HG03520 (cell line): ENCODE measurements around the gene DAB1.
"Not testable (repeated sequence)": the region's sequence is repeated elsewhere in the genome, so short reads cannot be mapped to it uniquely, and the experiment has no call there.

ENCODE experiments used
- ATAC-seq: cut with Tn5 transposase; IDR thresholded peaks from one replicate; pipeline ENCODE4 v1.9.1; 2021; ENCODE audit warnings: mild to moderate bottlenecking, moderate library complexity; ENCODE audit not compliant: unreplicated experiment

The DAB1 gene

GRCh38 chr1:57229998-57230397 lies 193.9 kb downstream of the DAB1 start:
- no peak for ATAC-seq

- ATAC-seq, result no peak
These were observed 194.8 kb downstream of the DAB1 start for GRCh38 chr1:57229076-57229475.

DNA sequence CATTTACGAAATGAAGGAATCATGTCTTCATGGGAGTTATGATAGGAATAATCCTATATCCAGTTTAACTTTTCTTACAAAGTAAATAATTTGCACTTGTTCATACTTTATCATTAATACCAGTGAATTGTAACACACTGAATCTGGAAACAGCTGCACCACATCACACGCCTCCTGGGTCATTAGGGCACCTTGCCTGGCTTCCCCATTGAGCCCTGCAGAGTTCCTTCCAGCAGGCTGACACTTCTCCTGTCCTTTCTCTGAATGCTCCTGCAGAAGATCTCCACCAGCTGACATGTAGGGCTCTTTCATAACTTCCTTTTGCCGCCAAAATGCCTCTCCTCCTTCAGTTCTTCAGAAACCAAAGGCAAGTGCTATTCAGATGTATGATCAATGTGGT lies 201.1 kb downstream of the DAB1 start:
- ATAC-seq, result no peak

- ATAC-seq, result no peak
These were observed 201.6 kb downstream of the DAB1 start for GRCh38 chr1:57222307-57222706.

GRCh38 chr1:57220905-57221304 lies 203.0 kb downstream of the DAB1 start:
- ATAC-seq, result not testable (repeated sequence)

GRCh38 chr1:57218487-57219079 lies 205.3 kb downstream of the DAB1 start:
- no peak for ATAC-seq

GRCh38 chr1:57217905-57218304 lies 206.0 kb downstream of the DAB1 start:
- no peak for ATAC-seq

GRCh38 chr1:57214951-57215575 lies 208.8 kb downstream of the DAB1 start:
- no peak for ATAC-seq

GRCh38 chr1:57210881-57211280 lies 213.0 kb downstream of the DAB1 start:
- ATAC-seq, result no peak

DNA sequence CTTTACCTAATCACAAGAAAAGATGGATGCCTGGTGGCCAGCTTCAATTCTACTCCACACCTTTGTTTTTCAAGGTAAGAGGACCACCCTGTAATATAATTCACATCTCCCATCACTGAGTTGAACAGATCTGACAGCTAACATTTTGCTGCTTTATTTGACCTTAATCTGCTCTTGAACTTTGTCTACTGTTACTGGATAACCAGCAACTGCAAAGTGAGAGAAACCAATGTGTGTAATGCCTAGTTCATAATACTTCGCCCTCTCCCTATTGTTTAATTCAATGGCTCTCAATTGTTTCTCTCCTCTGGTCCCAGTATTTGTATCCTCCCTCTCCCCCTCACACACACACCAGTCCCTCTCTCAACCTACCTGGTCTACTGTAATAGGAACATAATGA lies 214.4 kb downstream of the DAB1 start:
- no peak for ATAC-seq

DNA sequence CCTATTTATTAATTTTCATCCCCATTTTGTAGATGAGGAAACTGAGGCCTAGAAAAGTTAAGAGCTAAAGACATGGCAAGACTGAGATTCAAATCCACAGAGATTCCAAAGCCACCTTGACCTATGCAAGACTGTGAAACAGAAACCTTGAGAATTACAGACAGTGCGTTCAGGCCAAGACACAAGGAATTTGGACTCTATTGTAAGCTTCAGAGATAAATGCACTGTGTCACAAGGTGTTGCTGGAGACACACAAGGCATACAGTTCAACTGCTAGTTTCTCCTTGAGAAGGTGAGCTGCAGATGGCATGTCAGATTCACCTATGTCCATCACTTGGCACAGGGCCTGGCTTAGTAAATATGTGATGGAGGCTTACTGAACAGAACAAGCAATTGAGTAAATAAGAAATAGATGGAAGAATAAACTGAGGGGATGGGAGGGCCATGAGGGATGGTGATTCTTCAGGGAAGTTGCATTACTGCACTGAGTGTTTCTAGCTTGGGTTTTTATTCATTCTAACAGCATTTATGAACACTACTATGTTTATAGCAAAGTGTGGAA lies 215.0 kb downstream of the DAB1 start:
- no peak for ATAC-seq

DNA sequence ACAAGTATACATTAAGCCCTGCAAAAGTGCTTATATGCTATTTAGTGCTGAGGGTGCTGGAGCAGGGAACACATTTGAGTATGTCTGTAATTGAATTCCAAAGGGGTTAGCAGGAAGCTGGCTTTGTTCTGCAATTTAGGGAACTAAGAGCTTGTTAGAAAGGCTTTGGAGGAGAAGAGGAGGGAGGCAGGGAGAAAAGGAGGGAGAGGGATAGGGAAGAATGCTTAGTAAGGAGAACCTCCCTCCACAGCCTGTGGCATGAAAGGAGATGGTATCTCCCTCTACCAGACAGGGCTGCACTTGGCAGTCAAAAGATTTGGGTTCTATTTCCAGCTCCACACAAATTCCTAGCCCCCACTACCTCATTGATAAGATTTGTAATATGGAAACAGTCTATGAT lies 217.8 kb downstream of the DAB1 start:
- no peak for ATAC-seq

DNA sequence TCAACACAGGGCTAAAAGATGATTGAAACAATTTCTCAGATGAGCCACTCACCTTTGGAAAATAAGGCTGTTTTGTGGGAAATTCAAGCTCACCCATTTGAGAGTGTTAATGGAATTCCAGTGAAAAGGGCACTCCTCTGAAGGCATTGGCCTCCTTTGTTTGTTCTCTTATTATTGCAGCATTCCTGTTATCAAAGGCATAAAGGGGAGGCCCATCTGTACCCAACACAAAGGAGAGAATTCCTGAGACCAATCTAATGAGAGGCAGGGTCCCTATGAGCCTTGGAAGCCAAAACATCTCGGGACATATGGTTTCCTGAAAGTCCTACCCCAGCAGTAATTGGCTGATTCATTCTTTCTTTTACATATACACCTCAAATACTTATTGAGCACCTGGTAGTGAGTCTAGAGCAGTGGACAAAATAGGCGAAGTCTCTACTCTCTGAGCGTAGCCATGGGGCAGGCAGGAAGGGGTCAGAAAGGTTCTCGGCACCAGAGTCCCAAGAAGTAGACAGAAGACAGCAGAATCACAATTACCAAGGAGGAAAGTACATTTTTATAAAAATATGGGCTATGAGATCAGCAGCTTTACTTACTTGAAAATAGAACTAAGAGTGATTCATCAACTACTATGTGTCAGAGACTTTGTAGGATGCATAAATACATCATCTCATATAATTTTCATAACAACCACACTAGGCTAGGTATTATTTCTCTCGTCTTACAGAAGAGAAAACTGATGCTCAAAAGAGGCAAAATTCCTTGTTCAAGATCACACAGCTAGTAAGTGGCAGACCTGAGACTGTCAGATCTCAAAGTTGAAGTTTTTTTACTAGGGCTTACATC lies 218.7 kb downstream of the DAB1 start:
- no peak for ATAC-seq

- no peak for ATAC-seq
These were observed 219.8 kb downstream of the DAB1 start for GRCh38 chr1:57204091-57204490.

- ATAC-seq, result no peak
These were observed 221.6 kb downstream of the DAB1 start for GRCh38 chr1:57202241-57202640.

- no peak for ATAC-seq
These were observed 224.9 kb downstream of the DAB1 start for GRCh38 chr1:57198912-57199311.

DNA sequence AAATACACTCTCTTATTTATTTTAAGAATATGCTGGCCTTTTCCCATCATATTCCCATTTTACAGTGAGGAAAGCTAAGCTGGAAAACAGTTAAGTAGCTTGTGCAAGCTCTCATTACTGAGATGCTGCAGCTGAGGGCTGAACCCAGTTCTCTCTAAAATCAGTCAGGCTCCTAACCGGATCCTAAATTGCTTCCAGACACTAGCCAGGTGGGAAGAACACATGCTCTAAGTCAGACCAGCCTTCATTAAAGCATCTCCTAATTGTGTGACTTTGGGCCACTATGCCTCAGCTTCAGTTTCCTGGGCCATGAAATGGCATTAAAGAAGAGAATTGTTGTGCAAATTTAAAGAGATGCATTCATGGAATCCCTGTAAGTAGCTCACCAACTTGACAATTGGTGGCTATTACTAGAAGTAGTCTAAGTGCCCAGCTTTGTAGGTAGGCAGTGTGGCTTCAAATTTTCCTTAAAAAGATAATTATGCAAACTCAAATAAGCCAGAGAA lies 228.4 kb downstream of the DAB1 start:
- no peak for ATAC-seq

GRCh38 chr1:57192222-57192621 lies 231.6 kb downstream of the DAB1 start:
- no peak for ATAC-seq

DNA sequence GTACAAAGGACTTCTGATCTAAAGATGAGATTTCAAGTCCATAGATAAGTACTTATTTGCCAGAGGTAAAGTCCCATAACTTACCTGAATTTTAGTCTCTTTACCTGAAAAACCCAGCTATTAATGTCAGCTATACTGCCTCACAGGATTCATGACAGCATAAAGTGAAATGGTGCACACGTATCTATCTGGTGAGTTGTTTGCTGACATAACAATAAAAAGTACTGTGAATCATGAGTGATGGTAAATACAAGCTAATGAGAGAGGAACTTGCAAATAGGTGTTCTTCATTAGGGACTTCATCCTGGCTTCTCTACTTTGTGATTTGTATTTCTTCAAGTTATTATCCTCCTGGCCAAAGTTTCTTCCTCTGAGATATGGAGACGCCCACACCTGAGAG lies 233.0 kb downstream of the DAB1 start:
- no peak for ATAC-seq

DNA sequence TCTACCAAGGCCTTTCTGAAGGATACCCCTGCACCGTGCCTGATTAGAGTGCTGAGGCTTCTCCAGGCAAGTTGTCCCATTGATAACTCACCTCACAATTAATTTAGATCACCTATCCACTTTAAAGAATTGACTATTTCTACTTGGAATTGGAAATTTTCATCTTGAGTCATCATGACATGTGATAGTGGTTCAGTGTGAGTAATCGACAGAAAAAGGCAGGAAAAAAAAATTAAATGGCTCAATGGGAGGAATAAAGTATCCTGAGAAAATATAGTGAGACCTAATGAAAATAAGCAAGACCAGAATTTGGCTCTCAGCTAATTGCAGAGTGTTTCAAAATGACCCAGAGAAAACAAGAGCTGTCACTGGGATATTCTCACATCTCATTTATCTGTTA lies 235.7 kb downstream of the DAB1 start:
- ATAC-seq, result no peak

DNA sequence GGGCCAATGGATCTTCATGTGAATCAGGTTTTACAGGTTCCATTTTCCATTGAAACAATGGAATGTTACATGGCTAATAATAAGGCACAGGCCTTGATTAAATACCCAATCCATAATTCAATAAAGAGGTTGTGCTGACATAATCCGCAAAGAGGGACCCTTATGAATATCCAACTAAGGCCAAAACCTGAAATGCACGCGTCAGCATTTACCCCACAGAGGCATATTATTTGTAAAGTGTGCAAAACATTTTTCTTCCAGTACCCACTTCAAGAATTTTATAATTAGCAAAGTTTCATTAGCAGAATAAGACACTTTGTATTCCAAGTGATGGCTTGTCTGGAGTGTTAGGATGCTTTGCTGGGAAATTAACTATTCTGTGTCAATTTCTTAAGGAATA lies 237.4 kb downstream of the DAB1 start:
- ATAC-seq, result no peak

- no peak for ATAC-seq
These were observed 244.9 kb downstream of the DAB1 start for GRCh38 chr1:57179001-57179400.
